GM15510 (cell line): ENCODE results near the gene TBC1D8.

Experiments used
- POLR2A ChIP-seq: IDR thresholded peaks from 3 replicates; pipeline ENCODE4 v1.6.1; 2011; ENCODE audit warnings: borderline replicate concordance; ENCODE audit not compliant: insufficient read length; ENCODE audit errors: extremely low read depth

Gene TBC1D8

DNA sequence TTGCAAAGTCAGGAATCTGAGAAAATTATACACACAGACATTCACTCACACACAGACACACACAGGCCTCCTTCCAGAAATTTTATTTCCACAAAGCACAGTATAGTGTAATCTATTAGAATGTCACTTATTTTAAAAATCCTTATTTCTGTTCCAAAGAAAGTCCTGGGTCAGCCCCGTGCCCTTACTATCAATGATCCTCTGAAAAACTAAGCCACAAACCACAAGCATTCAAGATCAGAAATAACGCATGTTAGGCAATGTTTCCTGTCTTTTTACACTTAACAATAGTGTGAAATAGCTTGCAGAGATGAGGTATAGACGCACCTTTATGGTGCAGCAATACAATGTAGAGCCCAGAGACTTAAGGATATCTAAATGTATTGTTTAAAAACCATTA lies 25.8 kb downstream of the TBC1D8 start:
- no peak for TF ChIP-seq POLR2A

DNA sequence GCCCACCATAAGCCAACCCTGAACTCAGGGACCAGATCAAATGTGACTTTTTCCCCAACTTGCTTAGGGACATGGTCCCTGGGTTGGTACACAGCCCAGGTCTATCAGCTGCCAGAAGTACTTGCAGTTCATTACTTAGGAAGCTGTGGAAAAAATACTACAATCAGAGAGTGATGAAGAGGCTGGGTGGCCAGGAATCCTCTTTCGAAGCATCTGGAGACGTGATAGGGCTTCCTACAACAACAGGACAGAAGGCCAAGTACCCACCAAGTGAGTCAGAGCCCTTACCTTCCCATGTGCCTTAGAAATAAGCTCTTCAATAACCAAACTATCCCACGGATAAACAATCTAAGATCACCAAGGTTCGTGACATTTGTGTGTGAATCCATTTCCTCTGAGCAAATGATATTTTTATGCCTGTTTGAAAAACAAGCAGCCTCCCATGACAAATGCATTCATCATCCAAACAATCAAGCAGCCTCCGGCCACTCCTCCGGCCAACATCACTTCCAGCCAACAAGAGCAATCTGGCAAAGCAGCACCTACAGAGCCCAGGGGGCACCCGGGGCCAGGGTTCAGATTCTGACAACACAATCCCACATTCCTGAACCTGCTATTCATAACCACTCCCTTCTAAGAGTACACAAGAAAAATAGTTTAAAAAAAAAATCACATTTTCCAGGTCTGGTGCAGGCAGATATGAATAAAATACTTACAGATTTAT lies 26.4 kb downstream of the TBC1D8 start:
- no peak for TF ChIP-seq POLR2A

DNA sequence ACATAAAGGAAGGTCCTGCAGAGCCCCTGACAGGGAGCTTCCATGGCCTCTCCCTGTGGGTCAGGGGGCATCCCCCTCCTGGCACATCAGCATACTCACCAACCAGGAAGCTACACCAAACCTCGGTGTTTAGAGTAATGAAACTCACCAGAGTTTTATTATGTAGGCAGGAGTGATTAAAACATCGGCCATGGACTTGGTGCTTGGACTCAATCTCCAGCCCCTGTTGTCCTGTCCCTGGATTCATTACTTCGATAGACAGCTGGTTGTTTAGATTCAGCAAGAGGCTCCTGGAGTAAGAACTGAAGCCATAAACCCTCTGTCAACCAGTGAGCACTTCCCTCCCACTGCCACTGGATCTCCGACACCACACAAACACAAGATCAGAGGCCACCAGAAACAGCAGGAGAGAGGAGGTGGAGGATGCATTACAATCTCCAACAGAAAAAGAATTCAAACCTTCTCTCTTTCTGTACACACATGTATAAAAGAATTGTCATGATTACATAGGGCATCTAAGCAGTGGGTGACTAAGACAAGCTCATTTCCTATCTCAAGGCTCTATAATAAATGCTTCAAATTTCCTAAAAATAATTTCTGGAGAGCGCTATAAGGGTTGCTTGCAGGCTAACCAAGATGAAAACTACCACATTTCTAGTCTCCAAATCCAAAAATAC lies 27.2 kb downstream of the TBC1D8 start:
- TF ChIP-seq POLR2A = no peak

DNA sequence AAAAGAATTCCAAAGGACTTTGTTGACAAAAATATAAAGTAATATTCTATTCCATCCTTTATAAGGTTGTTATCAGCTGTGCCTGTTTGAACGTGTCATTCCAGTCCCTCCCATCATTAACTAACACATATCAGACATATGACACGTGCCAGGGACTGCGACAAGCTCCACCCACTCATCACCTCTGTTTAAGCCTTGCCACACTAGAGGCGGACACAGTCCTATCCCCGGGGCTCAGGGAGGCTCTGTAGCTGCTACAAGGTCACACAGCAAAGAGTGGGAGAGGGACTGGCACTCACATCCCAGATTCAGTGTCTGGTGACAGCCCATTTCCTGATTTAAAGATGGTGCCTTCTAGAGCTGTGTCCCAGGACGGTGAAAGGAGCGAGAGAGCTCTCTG lies 30.0 kb downstream of the TBC1D8 start:
- TF ChIP-seq POLR2A = no peak

DNA sequence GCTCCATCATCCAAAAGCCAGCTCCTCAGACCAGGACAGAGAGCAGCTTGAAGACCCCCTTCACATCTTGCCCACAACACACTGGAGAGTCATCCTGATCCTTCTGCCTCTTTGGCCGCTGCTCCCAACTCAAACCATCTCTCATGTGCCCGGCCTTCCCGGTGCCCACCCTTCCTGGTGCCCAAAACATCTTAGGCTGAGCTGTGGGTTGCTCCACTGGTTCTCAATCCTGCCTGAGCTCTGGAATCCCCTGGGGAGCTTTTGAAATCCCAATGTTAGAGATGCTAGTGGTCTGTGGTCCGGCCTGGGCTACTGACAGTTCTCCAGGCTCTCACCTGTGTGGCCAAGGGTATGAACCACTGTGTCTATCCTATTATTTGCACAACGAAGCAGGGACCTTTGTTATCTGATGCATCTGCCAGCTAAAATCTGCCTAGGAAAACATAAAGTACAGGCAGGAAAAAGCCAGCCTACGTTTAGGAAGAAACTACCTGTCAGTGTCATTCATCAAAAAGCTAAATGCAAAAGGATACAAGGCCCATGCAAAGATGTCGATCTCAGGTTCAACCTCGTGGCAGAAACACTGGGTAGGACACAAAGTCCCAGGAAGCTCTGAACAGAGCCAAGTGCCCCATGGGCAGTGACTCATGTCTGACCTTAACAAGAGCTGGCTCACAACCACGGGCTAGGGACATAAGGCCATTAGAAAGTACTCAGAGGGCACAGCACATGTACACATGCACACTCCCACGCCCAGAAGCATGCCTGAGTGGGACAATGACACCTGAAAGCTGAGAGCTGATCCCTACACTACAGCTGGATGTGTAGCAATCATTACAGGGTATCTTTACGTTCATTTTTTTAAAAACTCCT lies 30.8 kb downstream of the TBC1D8 start:
- no peak for TF ChIP-seq POLR2A

DNA sequence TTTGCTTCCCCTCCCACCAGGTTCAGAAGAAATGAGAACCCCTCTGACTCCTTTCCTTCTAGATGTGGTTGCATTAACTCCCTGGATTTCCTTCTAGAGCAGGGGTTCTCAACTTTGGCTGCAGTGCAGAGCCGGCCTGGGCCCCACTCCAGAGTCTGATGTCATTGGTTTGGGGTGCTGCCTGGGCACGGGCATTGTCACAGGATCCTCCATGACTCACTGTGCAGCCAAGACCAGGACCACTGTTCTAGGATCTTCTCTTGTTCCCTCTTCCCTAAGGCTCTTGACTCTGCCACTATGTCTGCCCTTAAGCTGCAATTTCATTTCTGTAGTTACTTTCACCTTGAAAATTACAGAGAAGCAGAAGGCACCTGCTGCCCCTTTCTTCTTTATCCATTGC lies 31.8 kb downstream of the TBC1D8 start:
- no peak for TF ChIP-seq POLR2A

DNA sequence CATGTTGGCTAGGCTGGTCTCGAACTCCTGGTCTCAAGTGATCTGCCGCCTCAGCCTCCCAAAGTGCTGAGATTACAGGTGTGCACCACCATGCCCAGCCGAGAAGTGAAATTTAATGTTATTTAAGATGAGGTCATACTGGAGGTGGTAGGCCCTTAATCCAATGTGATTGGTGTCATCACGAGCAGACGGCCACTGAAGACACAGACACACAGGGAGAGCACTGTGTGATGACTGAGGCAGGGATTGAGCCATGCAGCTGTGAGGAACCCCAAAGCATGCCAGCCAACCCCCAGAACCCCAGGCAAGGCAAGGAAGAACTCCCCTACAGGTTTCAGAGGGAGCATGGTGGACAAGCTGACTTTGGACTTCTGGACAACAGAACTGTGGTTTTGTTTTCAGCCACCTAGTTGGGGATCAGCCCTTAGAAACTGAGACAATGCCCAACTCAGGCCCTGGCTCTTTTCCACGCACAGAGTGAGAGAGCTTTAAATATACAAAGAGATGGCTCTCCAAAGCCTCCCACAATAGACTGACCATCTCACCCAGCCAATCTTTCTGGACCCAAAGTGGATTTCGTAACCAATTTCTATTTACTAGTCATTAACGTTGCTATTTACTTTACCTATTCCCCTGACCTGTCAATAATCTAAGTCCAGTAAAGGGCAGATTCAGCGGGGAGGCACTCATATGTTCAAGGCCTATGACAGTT lies 34.2 kb downstream of the TBC1D8 start:
- TF ChIP-seq POLR2A = no peak

DNA sequence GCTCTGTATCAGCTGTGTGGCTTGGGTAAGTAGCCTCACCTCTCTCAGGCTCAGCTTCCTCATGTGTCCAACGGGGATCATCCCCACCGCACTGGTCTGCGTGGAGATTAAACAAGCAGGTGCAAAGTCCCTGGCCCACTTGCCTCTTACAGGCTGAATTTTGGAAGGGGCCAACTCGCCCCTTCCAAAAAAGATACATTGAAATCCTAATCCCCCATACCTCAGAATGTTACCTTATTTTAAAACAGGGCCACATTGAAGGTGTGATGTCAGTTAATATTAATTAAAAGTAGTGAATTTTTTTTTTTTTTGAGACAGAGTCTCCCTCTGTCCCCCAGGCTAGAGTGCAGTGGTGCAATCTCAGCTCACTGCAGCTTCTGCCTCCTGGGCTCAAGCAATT lies 34.8 kb downstream of the TBC1D8 start:
- no peak for TF ChIP-seq POLR2A

DNA sequence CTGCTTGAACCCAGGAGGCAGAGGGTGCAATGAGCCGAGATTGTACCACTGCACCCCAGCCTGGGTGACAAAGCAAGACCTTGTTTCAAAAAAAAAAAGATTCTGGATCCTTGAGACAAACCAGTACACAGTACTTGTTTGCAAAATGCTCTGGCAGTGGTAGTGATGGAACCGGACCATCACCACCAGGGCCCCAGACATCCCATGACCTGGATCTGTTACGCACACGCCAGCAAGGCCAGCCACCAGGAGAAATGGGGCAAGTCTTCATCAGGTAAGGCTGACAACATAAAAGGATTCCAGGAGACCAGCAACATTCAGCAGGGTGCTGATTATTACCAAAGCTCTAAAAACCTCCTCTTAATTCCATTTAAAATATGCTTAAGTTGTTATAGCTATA lies 35.5 kb downstream of the TBC1D8 start:
- no peak for TF ChIP-seq POLR2A

DNA sequence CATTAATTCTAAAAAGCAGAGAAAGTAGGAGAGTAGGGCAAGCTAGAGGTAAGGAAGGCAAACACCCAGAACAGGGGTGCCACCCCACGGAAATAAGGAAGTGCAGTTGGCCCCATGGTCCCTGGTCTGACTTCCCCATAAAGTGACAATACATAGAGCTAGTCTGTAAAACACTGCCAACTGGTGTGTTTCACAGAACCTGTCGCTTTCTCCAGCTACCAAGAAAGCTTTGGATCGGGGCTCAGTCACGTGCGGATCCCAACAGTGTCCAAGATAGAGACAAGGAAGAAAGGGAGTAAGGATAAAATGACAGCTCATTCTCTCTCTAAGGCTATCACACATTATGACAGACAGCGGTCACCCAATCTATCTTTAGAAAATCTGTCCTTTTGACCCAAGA lies 36.4 kb downstream of the TBC1D8 start:
- TF ChIP-seq POLR2A = no peak

DNA sequence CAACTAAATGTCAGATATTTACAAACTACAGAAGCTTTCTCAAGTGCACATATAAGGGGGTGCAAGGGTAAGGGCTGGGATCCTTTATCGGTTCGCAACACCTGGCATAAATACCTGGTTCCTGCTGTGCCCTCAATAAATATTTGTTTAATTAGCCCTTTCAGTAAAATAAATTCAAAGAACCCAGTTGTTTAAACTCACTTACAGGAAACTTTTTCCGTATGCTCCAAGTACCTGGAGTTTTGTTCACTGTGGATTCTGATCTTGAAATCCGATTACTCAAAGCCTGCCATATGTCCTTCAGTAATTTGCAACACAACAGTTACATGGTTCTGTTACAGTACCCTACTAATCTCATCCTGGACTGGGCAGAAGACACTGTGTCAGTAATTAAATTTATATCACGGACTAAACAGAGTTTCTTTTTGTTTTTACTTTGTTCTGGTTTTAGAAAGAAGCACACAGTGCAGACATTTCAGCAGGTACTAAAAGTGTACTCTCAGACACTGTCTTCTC lies 36.9 kb downstream of the TBC1D8 start:
- no peak for TF ChIP-seq POLR2A

DNA sequence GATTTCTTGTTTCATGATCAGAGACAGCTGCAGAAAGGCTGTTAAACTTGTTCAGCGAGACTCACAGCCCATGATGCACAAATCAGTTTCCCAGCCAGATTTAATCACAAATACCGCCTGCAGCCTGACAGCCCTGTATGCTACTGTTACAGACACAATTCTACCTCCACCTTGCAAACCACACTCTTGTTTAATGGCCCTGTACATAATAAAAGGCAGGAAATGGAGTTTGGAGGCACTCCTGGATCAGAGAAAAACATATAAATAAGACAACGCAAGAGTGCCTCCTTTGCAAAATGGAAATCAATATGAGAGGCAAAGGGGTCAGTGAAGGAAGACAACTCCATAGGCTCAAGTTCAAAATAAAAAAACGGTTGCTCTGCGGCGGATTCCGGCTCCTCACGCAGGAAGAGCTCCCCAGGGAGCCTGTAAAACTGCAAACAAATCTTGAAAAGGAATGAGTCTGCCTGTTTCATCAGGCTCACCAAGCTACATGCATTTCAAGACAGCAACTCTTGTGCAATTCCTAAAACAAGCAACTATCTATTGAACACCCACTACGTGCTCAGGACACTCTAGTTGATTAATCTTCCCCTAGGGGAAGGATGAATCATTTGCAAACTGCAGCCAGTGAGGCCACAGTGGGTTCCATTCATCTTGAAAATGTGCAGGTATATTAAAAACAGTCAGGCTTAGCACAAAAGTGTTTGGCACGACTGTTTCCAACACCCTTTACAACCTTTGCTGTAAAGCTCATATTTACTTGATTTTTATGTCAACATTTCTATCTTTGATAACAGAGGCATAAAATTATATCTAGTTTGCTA lies 37.5 kb downstream of the TBC1D8 start:
- TF ChIP-seq POLR2A = no peak

DNA sequence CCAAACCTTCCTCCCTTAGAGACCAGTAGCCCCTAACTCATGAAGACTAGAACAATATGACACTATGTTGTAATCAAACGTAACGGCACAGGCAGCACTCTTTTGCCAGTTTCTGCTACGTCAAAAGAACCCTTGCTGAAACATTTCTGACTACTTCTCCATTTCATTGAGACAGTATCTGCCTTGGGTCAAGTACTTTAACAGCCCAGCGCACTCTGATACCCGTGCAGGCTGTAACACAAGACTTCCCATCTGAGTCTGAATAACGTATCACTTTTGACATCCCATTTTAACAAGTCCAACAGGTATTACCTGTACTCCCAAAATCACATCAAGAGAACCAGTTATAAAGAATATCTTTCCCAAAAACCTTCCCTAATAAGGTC lies 38.4 kb downstream of the TBC1D8 start:
- TF ChIP-seq POLR2A = no peak

DNA sequence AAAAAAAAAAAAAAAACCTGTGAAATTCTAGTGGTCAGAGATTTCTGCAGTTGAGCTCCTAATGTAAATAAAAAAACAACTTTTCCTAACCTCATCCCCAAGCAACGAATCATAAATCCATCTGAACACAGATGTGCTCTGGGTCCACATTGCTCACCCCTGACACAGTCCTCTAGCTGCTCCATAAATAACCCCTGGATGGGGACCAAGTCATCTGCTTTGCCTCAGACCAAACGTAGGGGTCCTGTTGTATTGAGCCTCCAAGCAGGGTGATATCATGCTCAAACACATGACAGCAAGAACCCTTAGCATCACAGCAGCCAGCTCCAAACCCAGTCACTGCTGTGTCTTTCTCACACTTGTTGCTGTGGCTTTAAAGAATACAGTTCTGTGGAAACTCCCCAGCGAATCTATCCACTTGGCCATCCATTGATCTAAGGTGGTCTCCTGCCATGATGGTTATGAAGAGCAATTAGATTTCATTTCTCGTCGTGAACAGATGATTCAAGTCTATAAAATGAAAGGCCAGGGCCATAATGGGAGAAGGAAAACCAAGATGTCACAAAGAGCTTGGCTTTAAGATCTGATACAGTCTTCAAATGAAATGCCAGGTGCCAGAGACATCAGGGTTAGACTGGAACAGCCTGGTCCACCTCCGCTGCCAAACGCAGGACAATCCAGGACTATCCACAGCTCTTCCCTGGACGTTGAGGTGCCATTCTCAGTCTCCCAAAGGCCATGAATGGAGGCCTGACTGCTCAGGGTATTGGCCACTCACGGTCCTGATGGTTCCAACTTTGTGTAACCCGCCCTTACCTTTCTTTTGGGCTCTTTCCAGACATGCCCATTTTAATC lies 39.0 kb downstream of the TBC1D8 start:
- no peak for TF ChIP-seq POLR2A
